K562 (cell line): ENCODE measurements around the gene ATF1. TPM values are rescaled to one million over a fixed set of nuclear protein-coding genes. Genes with fewer than 3 reads are reported as not detected.

Experiments
- ATAC-seq: fragments of 200-7000 bp; cut with Tn5 transposase; 3 replicates; pipeline ENCODE4 v1.9.1; 2020; ENCODE audit warnings: moderate library complexity
- BruUV-seq: library from RNA; stranded (reverse); fragments of 400-500 nt; replicated peaks from 2 replicates; lab custom pipeline; 2021; lab: Mats Ljungman, UMichigan
- CTCF ChIA-PET: fragments of 300-600 bp; formaldehyde crosslinking; extraction: SDS; loops from one replicate; lab custom pipeline; 2021; ENCODE audit warnings: low intra/inter-chr PET ratio; lab: Yijun Ruan, JAX
- POLR2A ChIA-PET: fragments of 300-600, 350-650 bp; sonication (Branson Sonifier 250); formaldehyde crosslinking; extraction: SDS; loops from one replicate; lab custom pipeline; 2021; ENCODE audit warnings: antibody characterized with exemption, inconsistent platforms; lab: Yijun Ruan, JAX
- DNase-seq, 4 experiments: peaks; one replicate each; pipeline versions ENCODE4 v3.0.0 to v3.0.0-alpha.2; 2011 to 2018; ENCODE audit warnings: low spot score in 3 of 4, mixed read lengths in 3 of 4; ENCODE audit errors: extremely low read depth in 1 of 4
- FAIRE-seq: peaks from 2 replicates; lab custom pipeline; 2011; peaks lifted over from hg19 to GRCh38; lab: Jason Lieb, UNC
- H2AFZ ChIP-seq: 2 replicates; pipeline ENCODE4 v1.6.0; 2011; ENCODE audit warnings: low read depth, low read length, control low read depth, inconsistent platforms
- H3K27ac ChIP-seq: fragments of 200-600 bp; 3 replicates; pipeline ENCODE4 v1.8.0; 2011; ENCODE audit warnings: low read depth, mild to moderate bottlenecking, control low read depth, inconsistent platforms, low read length, moderate library complexity, mixed read lengths; ENCODE audit errors: extremely low read depth
- H3K27me3 ChIP-seq, 2 experiments: fragments of 300-600 bp in 1 of 2; 2 replicates in 1 of 2; 3 replicates in 1 of 2; pipeline versions ENCODE4 v1.6.0 to v1.8.0; 2011; ENCODE audit warnings: inconsistent platforms in 2 of 2, low read length in 2 of 2, mild to moderate bottlenecking in 1 of 2, mixed read lengths in 1 of 2, moderate library complexity in 1 of 2; ENCODE audit not compliant: control insufficient read depth in 2 of 2, insufficient read depth in 2 of 2
- H3K36me3 ChIP-seq: fragments of 300-600 bp; 3 replicates; pipeline ENCODE4 v1.8.0; 2011; ENCODE audit warnings: mild to moderate bottlenecking, low read length, inconsistent platforms; ENCODE audit not compliant: control insufficient read depth, insufficient read depth
- H3K4me1 ChIP-seq, 2 experiments: fragments of 200-600 bp in 1 of 2; replicated peaks in 1 of 2; 2 replicates in 1 of 2; 3 replicates in 1 of 2; pipeline versions ENCODE4 v1.5.1 to v1.8.0; 2011; ENCODE audit warnings: inconsistent platforms in 2 of 2, low read length in 2 of 2, mild to moderate bottlenecking in 1 of 2, mixed read lengths in 1 of 2, moderate library complexity in 1 of 2; ENCODE audit not compliant: control insufficient read depth in 2 of 2, insufficient read depth in 2 of 2
- H3K4me2 ChIP-seq: 2 replicates; pipeline ENCODE4 v1.6.1; 2011; ENCODE audit warnings: low read length, control low read depth, inconsistent platforms, mixed read lengths; ENCODE audit not compliant: insufficient read depth
- H3K4me3 ChIP-seq: fragments of 200-600 bp; sonication (generic), shearing (Covaris generic); 2 replicates; pipeline ENCODE4 v1.5.1; 2016; ENCODE audit warnings: control low read depth, inconsistent platforms
- H3K79me2 ChIP-seq: fragments of 200-600 bp; 3 replicates; pipeline ENCODE4 v1.8.0; 2011; ENCODE audit warnings: low read length, inconsistent platforms; ENCODE audit not compliant: control insufficient read depth, insufficient read depth
- H3K9ac ChIP-seq, 2 experiments: 2 replicates each; pipeline versions ENCODE4 v1.6.0 to v1.6.1; 2011; ENCODE audit warnings: low read depth in 2 of 2, low read length in 2 of 2, control low read depth in 1 of 2, inconsistent platforms in 1 of 2, mild to moderate bottlenecking in 1 of 2, mixed read lengths in 1 of 2; ENCODE audit not compliant: insufficient read depth in 1 of 2
- H3K9me1 ChIP-seq: one replicate; pipeline ENCODE4 v1.6.0; 2011; ENCODE audit warnings: inconsistent platforms, mild to moderate bottlenecking, low read length, moderate library complexity; ENCODE audit not compliant: control insufficient read depth, insufficient read depth
- H3K9me3 ChIP-seq: replicated peaks from 2 replicates; pipeline ENCODE4 v1.5.1; 2011; ENCODE audit warnings: low read depth, low read length, inconsistent platforms; ENCODE audit not compliant: control insufficient read depth, insufficient read depth
- H4K20me1 ChIP-seq: replicated peaks from 2 replicates; pipeline ENCODE4 v1.6.1; 2011; ENCODE audit warnings: low read length, inconsistent platforms, mixed read lengths; ENCODE audit not compliant: control insufficient read depth, insufficient read depth
- GTF2A2 ChIP-seq: IDR thresholded peaks from 2 replicates; pipeline ENCODE4 v1.6.1; 2016; ENCODE audit warnings: mild to moderate bottlenecking, missing genetic modification characterization, missing compliant biosample characterization
- KLF10 ChIP-seq: fragments of 250-450 bp; sonication (Bioruptor Pico); IDR thresholded peaks from 2 replicates; pipeline ENCODE4 v1.6.1; 2021; ENCODE audit warnings: matching md5 sums
- POLR3A ChIP-seq: IDR thresholded peaks from 2 replicates; pipeline ENCODE4 v1.6.1; 2011; ENCODE audit warnings: borderline replicate concordance, mild to moderate bottlenecking, moderate library complexity; ENCODE audit not compliant: insufficient read length, insufficient read depth; ENCODE audit errors: extremely low read depth
- PURB ChIP-seq: sonication (generic); formaldehyde crosslinking; IDR thresholded peaks from 2 replicates; pipeline ENCODE4 v1.9.0; 2021; ENCODE audit warnings: low read depth, mild to moderate bottlenecking, missing genetic modification reagents
- RBM22 ChIP-seq: fragments of 200-400 bp; formaldehyde crosslinking; IDR thresholded peaks from 2 replicates; pipeline ENCODE4 v1.6.1; 2018; ENCODE audit warnings: low read length, low read depth; ENCODE audit not compliant: poor library complexity, severe bottlenecking
- SIRT6 ChIP-seq: IDR thresholded peaks from one replicate; pipeline ENCODE4 v1.6.1; 2012; ENCODE audit warnings: low read depth, mild to moderate bottlenecking, control low read depth, inconsistent platforms, low read length, moderate library complexity
- SMC3 ChIP-seq: conservative IDR thresholded peaks from 2 replicates; pipeline ENCODE4 v1.6.1; 2011; ENCODE audit warnings: low read depth, low read length, improper control_type of control experiment; ENCODE audit not compliant: insufficient read depth
- ZNF133 ChIP-seq: fragments of 250-450 bp; sonication (Bioruptor Pico); IDR thresholded peaks from 2 replicates; pipeline ENCODE4 v1.4.0; 2020; ENCODE audit warnings: mild to moderate bottlenecking
- ZNF707 ChIP-seq: fragments of 250-450 bp; sonication (Bioruptor Pico); conservative IDR thresholded peaks from 2 replicates; pipeline ENCODE4 v1.8.0; 2022; ENCODE audit warnings: inconsistent platforms, mild to moderate bottlenecking, moderate library complexity
- WGBS: fragments of 100-300 bp; shearing (Covaris generic); methylation state at CpG from one replicate; pipeline ENCODE4 v1.1.6; 2016; ENCODE audit warnings: low coverage, mixed read lengths; ENCODE audit not compliant: insufficient coverage; ENCODE audit errors: missing lambda C conversion rate; 5-methylcytosine and 5-hydroxymethylcytosine counted together
- in situ Hi-C: fragments of 300-500 bp; cut with MboI; formaldehyde crosslinking; loops from 4 replicates; pipeline ENCODE4 v1.15.0; 2018; ENCODE audit warnings: inconsistent platforms, mixed read lengths
- intact Hi-C: fragments of 100-400 bp; cut with micrococcal nuclease; formaldehyde crosslinking; loops from 2 replicates; pipeline ENCODE4 v1.14.2; 2022
- polyA plus RNA-seq, 8 experiments: library from polyadenylated mRNA; depleted of rRNA in 4 of 8; stranded (reverse) in 5 of 8; unstranded in 3 of 8; fragments of >200 nt; fragmentation: Nextera tagmentation in 2 of 8; fragmentation: Illumina TruSeq in 1 of 8; extraction: Ambion mirVana in 2 of 8; extraction: Trizol in 1 of 8; gene quantifications; 2 replicates each; pipeline versions ENCODE4 v1.2.1 to v1.2.3, GENCODE V29; 2011 to 2014; ENCODE audit warnings: inconsistent platforms in 1 of 8, missing spikeins in 1 of 8
- total RNA-seq, 7 experiments: library from RNA; depleted of rRNA in 6 of 7; stranded (reverse); fragments of >200 nt in 6 of 7; fragmentation: Illumina TruSeq in 2 of 7; extraction: Trizol in 2 of 7; gene quantifications; 2 replicates each; pipeline versions ENCODE4 v1.2.1 to v1.2.3, GENCODE V29; 2011 to 2021; ENCODE audit warnings: low replicate concordance in 1 of 7
- TF ChIP-seq, protein P1 (sequence below): fragments of 150-350 bp; conservative IDR thresholded peaks from 2 replicates; pipeline ENCODE4 v1.6.1; 2014; ENCODE audit warnings: low read length
- TF ChIP-seq, protein P2 (sequence below), 2 experiments: fragments of 450-650 bp; IDR thresholded peaks; 2 replicates each; pipeline ENCODE4 v1.6.1; 2016
- TF ChIP-seq, protein P3 (sequence below), 2 experiments: IDR thresholded peaks; 2 replicates each; pipeline ENCODE4 v1.6.1; 2011; ENCODE audit warnings: borderline replicate concordance in 1 of 2, control low read depth in 1 of 2, low read depth in 1 of 2, low read length in 1 of 2, mild to moderate bottlenecking in 1 of 2, mixed read lengths in 1 of 2, moderate library complexity in 1 of 2; ENCODE audit not compliant: insufficient read depth in 1 of 2, insufficient read length in 1 of 2, poor library complexity in 1 of 2, severe bottlenecking in 1 of 2; ENCODE audit errors: extremely low read depth in 1 of 2

ATF1 gene
- total and polyA plus RNA-seq, 9 of the 15 experiments (the other 6 are each of a cell fraction or from before 2014, with no cell fraction given), result 19.8 to 83.5 (median 51.4) TPM

DNA sequence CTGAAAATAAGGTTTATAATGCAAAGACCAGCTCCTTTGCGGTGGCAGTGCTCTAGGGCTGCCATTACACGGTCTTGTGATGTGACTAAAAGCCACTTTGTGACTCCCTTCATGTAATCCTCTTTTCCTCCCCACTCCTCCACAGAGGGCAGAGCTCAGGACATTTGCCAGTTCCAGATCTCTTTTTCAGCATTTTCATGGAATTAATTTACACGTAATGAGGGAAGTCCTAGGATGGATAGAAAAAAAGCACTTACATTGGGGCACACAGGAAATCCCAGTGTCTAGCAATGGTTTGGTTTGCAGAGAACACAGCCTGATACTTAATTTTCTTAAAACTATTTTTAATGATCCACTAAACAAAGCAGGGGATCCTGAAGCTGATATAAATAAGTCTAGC is 17.5 kb upstream of the ATF1 start:
- Histone ChIP-seq H3K4me3 (no peak overlapping the region), H3K27me3 (no peaks in the 10 kb centered on the region), H3K9ac (no peak overlapping the region), H3K79me2 (no peaks in the 10 kb centered on the region), H3K4me1 (peaks cover 0 to 16% of the 10 kb centered on the region in 2 experiments; a peak in 4 of 5 replicates)
- ATAC-seq, result no peak
- POLR2A ChIA-PET, result no interaction called here
- CTCF ChIA-PET, result no interaction called here
- no peak for DNase-seq
- intact Hi-C loops, result no loop called here
- TF ChIP-seq SMC3 (no peak), PURB (CRISPR knock-in tag) (no peak), ZNF133 (no peak), RBM22 (no peak), ZNF707 (CRISPR knock-in tag) (no peak), POLR3A (no peak), KLF10 (CRISPR knock-in tag) (no peak), SIRT6 (no peak), GTF2A2 (tag) (no peak)
- TF ChIP-seq, protein P1, sequence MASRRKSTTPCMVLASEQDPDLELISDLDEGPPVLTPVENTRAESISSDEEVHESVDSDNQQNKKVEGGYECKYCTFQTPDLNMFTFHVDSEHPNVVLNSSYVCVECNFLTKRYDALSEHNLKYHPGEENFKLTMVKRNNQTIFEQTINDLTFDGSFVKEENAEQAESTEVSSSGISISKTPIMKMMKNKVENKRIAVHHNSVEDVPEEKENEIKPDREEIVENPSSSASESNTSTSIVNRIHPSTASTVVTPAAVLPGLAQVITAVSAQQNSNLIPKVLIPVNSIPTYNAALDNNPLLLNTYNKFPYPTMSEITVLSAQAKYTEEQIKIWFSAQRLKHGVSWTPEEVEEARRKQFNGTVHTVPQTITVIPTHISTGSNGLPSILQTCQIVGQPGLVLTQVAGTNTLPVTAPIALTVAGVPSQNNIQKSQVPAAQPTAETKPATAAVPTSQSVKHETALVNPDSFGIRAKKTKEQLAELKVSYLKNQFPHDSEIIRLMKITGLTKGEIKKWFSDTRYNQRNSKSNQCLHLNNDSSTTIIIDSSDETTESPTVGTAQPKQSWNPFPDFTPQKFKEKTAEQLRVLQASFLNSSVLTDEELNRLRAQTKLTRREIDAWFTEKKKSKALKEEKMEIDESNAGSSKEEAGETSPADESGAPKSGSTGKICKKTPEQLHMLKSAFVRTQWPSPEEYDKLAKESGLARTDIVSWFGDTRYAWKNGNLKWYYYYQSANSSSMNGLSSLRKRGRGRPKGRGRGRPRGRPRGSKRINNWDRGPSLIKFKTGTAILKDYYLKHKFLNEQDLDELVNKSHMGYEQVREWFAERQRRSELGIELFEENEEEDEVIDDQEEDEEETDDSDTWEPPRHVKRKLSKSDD, result no peak
- TF ChIP-seq, protein P2, sequence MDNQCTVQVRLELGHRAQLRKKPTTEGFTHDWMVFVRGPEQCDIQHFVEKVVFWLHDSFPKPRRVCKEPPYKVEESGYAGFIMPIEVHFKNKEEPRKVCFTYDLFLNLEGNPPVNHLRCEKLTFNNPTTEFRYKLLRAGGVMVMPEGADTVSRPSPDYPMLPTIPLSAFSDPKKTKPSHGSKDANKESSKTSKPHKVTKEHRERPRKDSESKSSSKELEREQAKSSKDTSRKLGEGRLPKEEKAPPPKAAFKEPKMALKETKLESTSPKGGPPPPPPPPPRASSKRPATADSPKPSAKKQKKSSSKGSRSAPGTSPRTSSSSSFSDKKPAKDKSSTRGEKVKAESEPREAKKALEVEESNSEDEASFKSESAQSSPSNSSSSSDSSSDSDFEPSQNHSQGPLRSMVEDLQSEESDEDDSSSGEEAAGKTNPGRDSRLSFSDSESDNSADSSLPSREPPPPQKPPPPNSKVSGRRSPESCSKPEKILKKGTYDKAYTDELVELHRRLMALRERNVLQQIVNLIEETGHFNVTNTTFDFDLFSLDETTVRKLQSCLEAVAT (IDR thresholded peaks at IDR 0.05), result no peak
- TF ChIP-seq, protein P3, sequence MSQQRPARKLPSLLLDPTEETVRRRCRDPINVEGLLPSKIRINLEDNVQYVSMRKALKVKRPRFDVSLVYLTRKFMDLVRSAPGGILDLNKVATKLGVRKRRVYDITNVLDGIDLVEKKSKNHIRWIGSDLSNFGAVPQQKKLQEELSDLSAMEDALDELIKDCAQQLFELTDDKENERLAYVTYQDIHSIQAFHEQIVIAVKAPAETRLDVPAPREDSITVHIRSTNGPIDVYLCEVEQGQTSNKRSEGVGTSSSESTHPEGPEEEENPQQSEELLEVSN (IDR thresholded peaks at IDR 0.05; ENCODE audit: borderline replicate concordance in 1 of 2, extremely low read depth in 1 of 2, insufficient read depth in 1 of 2, insufficient read length in 1 of 2, low read depth in 1 of 2, low read length in 1 of 2, poor library complexity in 1 of 2, severe bottlenecking in 1 of 2), result no peak
- TF ChIP-seq, all 486 proteins: peak for 0
- Histone ChIP-seq H3K9me1 (no peaks in the 10 kb centered on the region), H3K9me3 (no peaks in the 10 kb centered on the region), H3K36me3 (peaks cover 50% of the 10 kb centered on the region), H3K27ac (no peak overlapping the region), H3K4me2 (no peak overlapping the region), H2AFZ (no peak overlapping the region), H4K20me1 (no peaks in the 10 kb centered on the region)
- in situ Hi-C loops, result loop anchor here (10.0 kb wide), 1 partner anchor 242 kb away; the partner anchor contains the start of gene DIP2B
- BruUV-seq, result no TSS peak
- WGBS, result 86% methylated on average over 3 of the region's 3 CpGs
- FAIRE-seq, result no peak
